Measurements from ENCODE around the gene LHX8.

Gene LHX8

GRCh38 chr1:75132812-75133619, 1.2 kb upstream of the LHX8 start:
- Histone ChIP-seq H3K36me3 (ENCODE audit: control insufficient read depth, insufficient read depth, low read length) (no peaks in the 10 kb centered on the region), H3K9me3 (ENCODE audit: control insufficient read depth, low read length) (no peaks in the 10 kb centered on the region), H3K4me1 (ENCODE audit: control insufficient read depth, insufficient read depth, low read length, poor library complexity, severe bottlenecking) (no peaks in the 10 kb centered on the region), H3K4me3 (ENCODE audit: insufficient read depth, low read depth, low read length, poor library complexity, severe bottlenecking) (no peak overlapping the region), H3K27me3 (replicated peaks; ENCODE audit: control insufficient read depth, insufficient read depth, low read length, poor library complexity, severe bottlenecking) (peaks cover 17% of the 10 kb centered on the region), H3K27ac (ENCODE audit: insufficient read depth, low read length, poor library complexity, severe bottlenecking) (no peak overlapping the region)
- no peak for DNase-seq

- Histone ChIP-seq H3K27ac (ENCODE audit: insufficient read depth, low read length, poor library complexity, severe bottlenecking) (no peak overlapping the region), H3K4me1 (ENCODE audit: control insufficient read depth, insufficient read depth, low read length, poor library complexity, severe bottlenecking) (no peaks in the 10 kb centered on the region), H3K36me3 (ENCODE audit: control insufficient read depth, insufficient read depth, low read length) (no peaks in the 10 kb centered on the region), H3K27me3 (replicated peaks; ENCODE audit: control insufficient read depth, insufficient read depth, low read length, poor library complexity, severe bottlenecking) (peaks cover 14% of the 10 kb centered on the region), H3K9me3 (ENCODE audit: control insufficient read depth, low read length) (no peaks in the 10 kb centered on the region), H3K4me3 (ENCODE audit: insufficient read depth, low read depth, low read length, poor library complexity, severe bottlenecking) (no peak overlapping the region)
- no peak for DNase-seq
Observed at GRCh38 chr1:75134647-75135572, 722 bp downstream of the LHX8 start.

GRCh38 chr1:75135573-75136194, 1.5 kb downstream of the LHX8 start:
- Histone ChIP-seq H3K27ac (ENCODE audit: insufficient read depth, low read length, poor library complexity, severe bottlenecking) (no peak overlapping the region), H3K4me3 (ENCODE audit: insufficient read depth, low read depth, low read length, poor library complexity, severe bottlenecking) (no peak overlapping the region), H3K27me3 (replicated peaks; ENCODE audit: control insufficient read depth, insufficient read depth, low read length, poor library complexity, severe bottlenecking) (peaks cover 14% of the 10 kb centered on the region), H3K36me3 (ENCODE audit: control insufficient read depth, insufficient read depth, low read length) (no peaks in the 10 kb centered on the region), H3K4me1 (ENCODE audit: control insufficient read depth, insufficient read depth, low read length, poor library complexity, severe bottlenecking) (no peaks in the 10 kb centered on the region), H3K9me3 (ENCODE audit: control insufficient read depth, low read length) (no peaks in the 10 kb centered on the region)
- DNase-seq = no peak

- no peak for DNase-seq
- H3K36me3 ChIP-seq (ENCODE audit: control insufficient read depth, insufficient read depth, low read length) = no peaks in the 10 kb centered on the region
- peaks cover 14% of the 10 kb centered on the region for H3K27me3 ChIP-seq (replicated peaks; ENCODE audit: control insufficient read depth, insufficient read depth, low read length, poor library complexity, severe bottlenecking)
- H3K4me3 ChIP-seq (ENCODE audit: insufficient read depth, low read depth, low read length, poor library complexity, severe bottlenecking) = no peak overlapping the region
- no peaks in the 10 kb centered on the region for H3K9me3 ChIP-seq (ENCODE audit: control insufficient read depth, low read length)
- H3K4me1 ChIP-seq (ENCODE audit: control insufficient read depth, insufficient read depth, low read length, poor library complexity, severe bottlenecking) = no peaks in the 10 kb centered on the region
- H3K27ac ChIP-seq (ENCODE audit: insufficient read depth, low read length, poor library complexity, severe bottlenecking) = no peak overlapping the region
Observed at GRCh38 chr1:75136195-75136815, 2.1 kb downstream of the LHX8 start.

- DNase-seq = no peak
- Histone ChIP-seq H3K4me3 (ENCODE audit: insufficient read depth, low read depth, low read length, poor library complexity, severe bottlenecking) (no peak overlapping the region), H3K9me3 (ENCODE audit: control insufficient read depth, low read length) (no peaks in the 10 kb centered on the region), H3K4me1 (ENCODE audit: control insufficient read depth, insufficient read depth, low read length, poor library complexity, severe bottlenecking) (no peaks in the 10 kb centered on the region), H3K27ac (ENCODE audit: insufficient read depth, low read length, poor library complexity, severe bottlenecking) (no peak overlapping the region), H3K27me3 (replicated peaks; ENCODE audit: control insufficient read depth, insufficient read depth, low read length, poor library complexity, severe bottlenecking) (peaks cover 14% of the 10 kb centered on the region), H3K36me3 (ENCODE audit: control insufficient read depth, insufficient read depth, low read length) (no peaks in the 10 kb centered on the region)
Observed at GRCh38 chr1:75136921-75137641, 2.9 kb downstream of the LHX8 start.

- Histone ChIP-seq H3K36me3 (ENCODE audit: control insufficient read depth, insufficient read depth, low read length) (no peaks in the 10 kb centered on the region), H3K27ac (ENCODE audit: insufficient read depth, low read length, poor library complexity, severe bottlenecking) (no peak overlapping the region), H3K9me3 (ENCODE audit: control insufficient read depth, low read length) (no peaks in the 10 kb centered on the region), H3K4me1 (ENCODE audit: control insufficient read depth, insufficient read depth, low read length, poor library complexity, severe bottlenecking) (no peaks in the 10 kb centered on the region), H3K4me3 (ENCODE audit: insufficient read depth, low read depth, low read length, poor library complexity, severe bottlenecking) (no peak overlapping the region), H3K27me3 (replicated peaks; ENCODE audit: control insufficient read depth, insufficient read depth, low read length, poor library complexity, severe bottlenecking) (no peaks in the 10 kb centered on the region)
- DNase-seq = no peak
Observed at GRCh38 chr1:75152092-75152491, 17.9 kb downstream of the LHX8 start.

- Histone ChIP-seq H3K27me3 (replicated peaks; ENCODE audit: control insufficient read depth, insufficient read depth, low read length, poor library complexity, severe bottlenecking) (no peaks in the 10 kb centered on the region), H3K9me3 (ENCODE audit: control insufficient read depth, low read length) (no peaks in the 10 kb centered on the region), H3K27ac (ENCODE audit: insufficient read depth, low read length, poor library complexity, severe bottlenecking) (no peak overlapping the region), H3K4me3 (ENCODE audit: insufficient read depth, low read depth, low read length, poor library complexity, severe bottlenecking) (no peak overlapping the region), H3K36me3 (ENCODE audit: control insufficient read depth, insufficient read depth, low read length) (no peaks in the 10 kb centered on the region), H3K4me1 (ENCODE audit: control insufficient read depth, insufficient read depth, low read length, poor library complexity, severe bottlenecking) (no peaks in the 10 kb centered on the region)
- DNase-seq = no peak
Observed at GRCh38 chr1:75159154-75159553, 25.0 kb downstream of the LHX8 start.

GRCh38 chr1:75165264-75165663, 31.1 kb downstream of the LHX8 start:
- H3K27ac ChIP-seq (ENCODE audit: insufficient read depth, low read length, poor library complexity, severe bottlenecking) = no peak overlapping the region
- no peaks in the 10 kb centered on the region for H3K36me3 ChIP-seq (ENCODE audit: control insufficient read depth, insufficient read depth, low read length)
- no peaks in the 10 kb centered on the region for H3K4me1 ChIP-seq (ENCODE audit: control insufficient read depth, insufficient read depth, low read length, poor library complexity, severe bottlenecking)
- no peak overlapping the region for H3K4me3 ChIP-seq (ENCODE audit: insufficient read depth, low read depth, low read length, poor library complexity, severe bottlenecking)
- H3K9me3 ChIP-seq (ENCODE audit: control insufficient read depth, low read length) = no peaks in the 10 kb centered on the region
- H3K27me3 ChIP-seq (replicated peaks; ENCODE audit: control insufficient read depth, insufficient read depth, low read length, poor library complexity, severe bottlenecking) = no peaks in the 10 kb centered on the region
- no peak for DNase-seq

- no peaks in the 10 kb centered on the region for H3K9me3 ChIP-seq (ENCODE audit: control insufficient read depth, low read length)
- H3K4me1 ChIP-seq (ENCODE audit: control insufficient read depth, insufficient read depth, low read length, poor library complexity, severe bottlenecking) = no peaks in the 10 kb centered on the region
- no peak for DNase-seq
- no peaks in the 10 kb centered on the region for H3K27me3 ChIP-seq (replicated peaks; ENCODE audit: control insufficient read depth, insufficient read depth, low read length, poor library complexity, severe bottlenecking)
- no peak overlapping the region for H3K4me3 ChIP-seq (ENCODE audit: insufficient read depth, low read depth, low read length, poor library complexity, severe bottlenecking)
- H3K36me3 ChIP-seq (ENCODE audit: control insufficient read depth, insufficient read depth, low read length) = no peaks in the 10 kb centered on the region
- H3K27ac ChIP-seq (ENCODE audit: insufficient read depth, low read length, poor library complexity, severe bottlenecking) = no peak overlapping the region
Observed at GRCh38 chr1:75166821-75167220, 32.6 kb downstream of the LHX8 start.

All from effector memory CD4-positive, alpha-beta T cell (primary cell).